Lower leg skin (tissue), 3 donors: ENCODE data around the gene PMVK.

Experiments used
- POLR2A ChIP-seq, 2 donors: fragments of 450-650 bp; IDR thresholded peaks; one replicate each; pipeline ENCODE4 v1.6.1; 2016 to 2017; ENCODE audit warnings: antibody characterized with exemption in 2 of 2, mild to moderate bottlenecking in 1 of 2, moderate library complexity in 1 of 2
- TF ChIP-seq, protein P1 (sequence below), 3 donors: fragments of 450-650 bp; IDR thresholded peaks; one replicate each; pipeline ENCODE4 v1.5.1; 2016; ENCODE audit warnings: antibody characterized with exemption in 3 of 3, mild to moderate bottlenecking in 3 of 3, moderate library complexity in 2 of 3

DNA sequence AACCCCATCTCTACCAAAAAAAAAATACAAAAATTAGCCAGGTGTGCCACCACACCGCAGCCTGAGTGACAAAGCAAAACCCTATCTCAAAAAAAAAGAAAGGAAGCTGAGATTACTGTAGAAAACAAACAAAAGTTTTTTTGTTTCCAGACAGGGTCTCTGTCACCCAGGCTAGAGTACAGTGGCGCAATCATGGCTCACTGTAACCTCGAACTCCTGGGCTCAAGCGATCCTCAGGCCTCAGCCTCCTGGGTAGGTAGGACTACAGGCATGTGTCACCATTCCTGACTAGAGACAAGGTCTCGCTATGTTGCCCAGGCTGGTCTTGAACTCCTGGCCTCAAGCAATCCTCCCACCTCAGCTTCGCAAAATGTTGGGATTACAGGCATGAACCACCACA, 27.8 kb upstream of the PMVK start:
- TF ChIP-seq, protein P1, sequence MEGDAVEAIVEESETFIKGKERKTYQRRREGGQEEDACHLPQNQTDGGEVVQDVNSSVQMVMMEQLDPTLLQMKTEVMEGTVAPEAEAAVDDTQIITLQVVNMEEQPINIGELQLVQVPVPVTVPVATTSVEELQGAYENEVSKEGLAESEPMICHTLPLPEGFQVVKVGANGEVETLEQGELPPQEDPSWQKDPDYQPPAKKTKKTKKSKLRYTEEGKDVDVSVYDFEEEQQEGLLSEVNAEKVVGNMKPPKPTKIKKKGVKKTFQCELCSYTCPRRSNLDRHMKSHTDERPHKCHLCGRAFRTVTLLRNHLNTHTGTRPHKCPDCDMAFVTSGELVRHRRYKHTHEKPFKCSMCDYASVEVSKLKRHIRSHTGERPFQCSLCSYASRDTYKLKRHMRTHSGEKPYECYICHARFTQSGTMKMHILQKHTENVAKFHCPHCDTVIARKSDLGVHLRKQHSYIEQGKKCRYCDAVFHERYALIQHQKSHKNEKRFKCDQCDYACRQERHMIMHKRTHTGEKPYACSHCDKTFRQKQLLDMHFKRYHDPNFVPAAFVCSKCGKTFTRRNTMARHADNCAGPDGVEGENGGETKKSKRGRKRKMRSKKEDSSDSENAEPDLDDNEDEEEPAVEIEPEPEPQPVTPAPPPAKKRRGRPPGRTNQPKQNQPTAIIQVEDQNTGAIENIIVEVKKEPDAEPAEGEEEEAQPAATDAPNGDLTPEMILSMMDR (IDR thresholded peaks at IDR 0.05) = no peak
- TF ChIP-seq POLR2A (IDR thresholded peaks at IDR 0.05) = no peak
